HepG2 (cell line): Measurements from ENCODE around the gene CBX5. TPM values are rescaled to one million over a fixed set of nuclear protein-coding genes. Genes with fewer than 3 reads are reported as not detected.

Source experiments
- ATAC-seq: fragments of 200-7000 bp; cut with Tn5 transposase; 3 replicates; pipeline ENCODE4 v1.9.1; 2020; ENCODE audit warnings: mild to moderate bottlenecking, moderate library complexity
- BruUV-seq: library from RNA; stranded (reverse); fragments of 400-500 nt; replicated peaks from 2 replicates; lab custom pipeline; 2021; lab: Mats Ljungman, UMichigan
- CTCF ChIA-PET: fragments of 300-600 bp; formaldehyde crosslinking; extraction: SDS; loops from one replicate; lab custom pipeline; 2021; ENCODE audit warnings: low total read pairs, inconsistent platforms, low intra/inter-chr PET ratio; lab: Yijun Ruan, JAX
- POLR2A ChIA-PET: fragments of 350-600 bp; sonication (Branson Sonifier 250); formaldehyde crosslinking; loops from one replicate; lab custom pipeline; 2020; ENCODE audit warnings: antibody characterized with exemption, inconsistent platforms; lab: Yijun Ruan, JAX
- DNase-seq: peaks from one replicate; pipeline ENCODE4 v3.0.0-alpha.2; 2015; ENCODE audit warnings: low spot score
- FAIRE-seq: peaks from 3 replicates; lab custom pipeline; 2011; peaks lifted over from hg19 to GRCh38; lab: Jason Lieb, UNC
- H2AFZ ChIP-seq: one replicate; pipeline ENCODE4 v1.6.1; 2011; ENCODE audit warnings: low read length, inconsistent platforms
- H3K27ac ChIP-seq: fragments of 300-600 bp; 3 replicates; pipeline ENCODE4 v1.8.0; 2011; ENCODE audit warnings: mixed run types, mild to moderate bottlenecking, mixed read lengths, low read length, inconsistent platforms; ENCODE audit not compliant: insufficient read depth; ENCODE audit errors: extremely low read length
- H3K27me3 ChIP-seq, 2 experiments: fragments of 200-600 bp in 1 of 2; 2 replicates in 1 of 2; 3 replicates in 1 of 2; pipeline versions ENCODE4 v1.6.0 to v1.8.0; 2011; ENCODE audit warnings: low read length in 2 of 2, mild to moderate bottlenecking in 2 of 2, moderate library complexity in 2 of 2, inconsistent platforms in 1 of 2; ENCODE audit not compliant: insufficient read depth in 2 of 2, control insufficient read depth in 1 of 2
- H3K36me3 ChIP-seq, 2 experiments: fragments of 200-600 bp in 1 of 2; replicated peaks in 1 of 2; 2 replicates in 1 of 2; 3 replicates in 1 of 2; pipeline versions ENCODE4 v1.5.1 to v1.8.0; 2011; ENCODE audit warnings: low read length in 2 of 2, inconsistent platforms in 1 of 2; ENCODE audit not compliant: insufficient read depth in 2 of 2, control insufficient read depth in 1 of 2
- H3K4me1 ChIP-seq: 2 replicates; pipeline ENCODE4 v1.5.1; 2012; ENCODE audit warnings: low read length, inconsistent platforms; ENCODE audit not compliant: insufficient read depth
- H3K4me2 ChIP-seq: 2 replicates; pipeline ENCODE4 v1.6.0; 2011; ENCODE audit warnings: low read depth, low read length, inconsistent platforms
- H3K4me3 ChIP-seq, 3 experiments: fragments of 200-600 bp in 1 of 3; sonication (generic), shearing (Covaris generic) in 1 of 3; replicated peaks in 1 of 3; 2 replicates each; pipeline ENCODE4 v1.5.1; 2011 to 2016; ENCODE audit warnings: low read length in 3 of 3, inconsistent platforms in 2 of 3, low read depth in 2 of 3, mild to moderate bottlenecking in 2 of 3, control low read depth in 1 of 3, mixed read lengths in 1 of 3; ENCODE audit not compliant: insufficient read depth in 1 of 3
- H3K79me2 ChIP-seq: one replicate; pipeline ENCODE4 v1.6.1; 2011; ENCODE audit warnings: low read length, inconsistent platforms; ENCODE audit not compliant: insufficient read depth
- H3K9ac ChIP-seq: 2 replicates; pipeline ENCODE4 v1.6.0; 2011; ENCODE audit warnings: mild to moderate bottlenecking, low read depth, low read length, inconsistent platforms; ENCODE audit not compliant: insufficient read depth
- H3K9me3 ChIP-seq: 2 replicates; pipeline ENCODE4 v1.5.1; 2012; ENCODE audit warnings: mild to moderate bottlenecking, low read length
- H4K20me1 ChIP-seq: 2 replicates; pipeline ENCODE4 v1.6.0; 2011; ENCODE audit warnings: inconsistent platforms, mild to moderate bottlenecking, low read length, moderate library complexity; ENCODE audit not compliant: insufficient read depth
- HMGXB4 ChIP-seq, 2 experiments: sonication (generic) in 1 of 2; formaldehyde crosslinking in 1 of 2; IDR thresholded peaks; 2 replicates each; pipeline versions ENCODE4 v1.4.0 to v1.6.1; 2018 to 2020; ENCODE audit warnings: missing genetic modification reagents in 2 of 2, borderline replicate concordance in 1 of 2, low read depth in 1 of 2, mild to moderate bottlenecking in 1 of 2, missing biosample characterization in 1 of 2
- KLF13 ChIP-seq: sonication (generic); formaldehyde crosslinking; IDR thresholded peaks from 2 replicates; pipeline ENCODE4 v1.4.0; 2020; ENCODE audit warnings: mild to moderate bottlenecking, missing genetic modification reagents
- MAFG ChIP-seq: sonication (generic); formaldehyde crosslinking; IDR thresholded peaks from 2 replicates; pipeline ENCODE4 v1.5.1; 2020; ENCODE audit warnings: mild to moderate bottlenecking, missing genetic modification reagents
- MAZ ChIP-seq, 2 experiments: sonication (generic) in 1 of 2; formaldehyde crosslinking in 1 of 2; IDR thresholded peaks; 2 replicates each; pipeline versions ENCODE4 v1.5.0 to v1.6.1; 2012 to 2020; ENCODE audit warnings: low read depth in 2 of 2, mild to moderate bottlenecking in 2 of 2, borderline replicate concordance in 1 of 2, improper control_type of control experiment in 1 of 2, low read length in 1 of 2, missing genetic modification reagents in 1 of 2, moderate library complexity in 1 of 2
- PAXIP1 ChIP-seq: sonication (generic); formaldehyde crosslinking; conservative IDR thresholded peaks from 2 replicates; pipeline ENCODE4 v1.4.0; 2020; ENCODE audit warnings: mild to moderate bottlenecking, missing genetic modification reagents, moderate library complexity
- TFDP2 ChIP-seq: sonication (generic); formaldehyde crosslinking; IDR thresholded peaks from 2 replicates; pipeline ENCODE4 v1.4.0; 2020; ENCODE audit warnings: missing genetic modification reagents
- ZMYM4 ChIP-seq: sonication (generic); formaldehyde crosslinking; IDR thresholded peaks from 2 replicates; pipeline ENCODE4 v1.8.1; 2023; ENCODE audit warnings: mild to moderate bottlenecking, missing genetic modification reagents
- ZNF230 ChIP-seq: sonication (generic); formaldehyde crosslinking; IDR thresholded peaks from 2 replicates; pipeline ENCODE4 v1.4.0; 2020; ENCODE audit warnings: mild to moderate bottlenecking, missing genetic modification reagents
- ZNF362 ChIP-seq: sonication (generic); formaldehyde crosslinking; IDR thresholded peaks from 2 replicates; pipeline ENCODE4 v1.4.0; 2020; ENCODE audit warnings: missing genetic modification reagents, mild to moderate bottlenecking, borderline replicate concordance
- WGBS: methylation state at CpG from one replicate; pipeline ENCODE4 v1.1.6; 2017; ENCODE audit warnings: low lambda C conversion rate; 5-methylcytosine and 5-hydroxymethylcytosine counted together
- in situ Hi-C: cut with HindIII; loops from 2 replicates; pipeline ENCODE4 v1.10.0; 2017; ENCODE audit warnings: low pct_unique_long_range_greater_than_20kb; ENCODE audit not compliant: extremely low pct_ligation_motif_present
- intact Hi-C: fragments of 100-400 bp; cut with micrococcal nuclease; formaldehyde crosslinking; loops from one replicate; pipeline ENCODE4 v1.10.0; 2022; ENCODE audit not compliant: unreplicated experiment
- polyA plus RNA-seq, 8 experiments: library from polyadenylated mRNA; depleted of rRNA in 3 of 8; stranded (reverse) in 7 of 8; unstranded in 1 of 8; fragments of >200 nt; fragmentation: Illumina TruSeq in 4 of 8; extraction: Trizol in 4 of 8; gene quantifications; 2 replicates each; pipeline versions ENCODE4 v1.2.1 to v1.2.3, GENCODE V29; 2011 to 2016; ENCODE audit warnings: low read depth in 4 of 8, missing spikeins in 1 of 8, mixed read lengths in 1 of 8; ENCODE audit not compliant: insufficient read depth in 1 of 8
- total RNA-seq, 5 experiments: library from RNA; depleted of rRNA; stranded (reverse); fragments of >200 nt; fragmentation: Illumina TruSeq; extraction: Trizol; gene quantifications; 2 replicates each; pipeline ENCODE4 v1.2.3, GENCODE V29; 2016; ENCODE audit warnings: low read depth in 1 of 5

CBX5 gene
- total and polyA plus RNA-seq, 2 of the 13 experiments (the other 11 are each of a cell fraction or from before 2014, with no cell fraction given) = 16.0 to 22.2 TPM

GRCh38 chr12:54217774-54218241, 62.1 kb downstream of the CBX5 start (continued):
- TF ChIP-seq PAXIP1 (no peak), KLF13 (CRISPR knock-in tag) (no peak), TFDP2 (no peak), MAFG (CRISPR knock-in tag) (no peak)

- H3K9ac ChIP-seq = no peak overlapping the region
- TF ChIP-seq TFDP2 (peak; percentile 89), HMGXB4 (CRISPR knock-in tag; IDR thresholded peaks at IDR 0.05; ENCODE audit: borderline replicate concordance in 1 of 2, low read depth in 1 of 2) (peak; percentile 26 to 52; a peak in 2 of 4 replicates), ZNF362 (CRISPR knock-in tag) (peak; percentile 97), ZNF230 (CRISPR knock-in tag) (no peak), MAZ (IDR thresholded peaks at IDR 0.05; ENCODE audit: borderline replicate concordance, low read depth, low read length) (no peak), MAZ (CRISPR knock-in tag; IDR thresholded peaks at IDR 0.05; ENCODE audit: low read depth) (no peak), ZMYM4 (0 out of 2 replicates have a peak, but pooled peaks have one; percentile 33)
Measured at GRCh38 chr12:54216797-54217661, 62.9 kb downstream of the CBX5 start.

More at GRCh38 chr12:54216797-54217661, 62.9 kb downstream of the CBX5 start:
- in situ Hi-C loops (loop anchor here (5.0 to 10.0 kb wide), 2 partner anchors 145 to 462 kb away; partner anchors contain the start of genes CISTR and GPR84), intact Hi-C loops (no loop called here)
- Histone ChIP-seq H3K4me2 (peak overlapping the region; percentile 61), H2AFZ (no peak overlapping the region), H3K4me1 (peaks cover 35% of the 10 kb centered on the region), H3K27me3 (peaks cover 1 to 28% of the 10 kb centered on the region in 2 experiments; a peak in 4 of 5 replicates), H3K79me2 (no peaks in the 10 kb centered on the region), H4K20me1 (no peaks in the 10 kb centered on the region), H3K36me3 (no peaks in the 10 kb centered on the region), H3K4me3 (peak overlapping the region in 1 of 3 experiments; percentile 40; a peak in 2 of 6 replicates), H3K27ac (no peak overlapping the region), H3K9me3 (no peaks in the 10 kb centered on the region)
- ChIA-PET POLR2A (no interaction called here), CTCF (interaction anchor here (0.6 to 1.6 kb wide), 6 partner anchors 10 to 233 kb away, joined by 3 to 7 read pairs (median 3); partner anchors contain the start of gene HOXC5)
- no TSS peak for BruUV-seq
- 6% methylated on average over 32 of the region's 34 CpGs for WGBS
- DNase-seq (peak; percentile 79), ATAC-seq (peak; percentile 54), FAIRE-seq (peak; percentile 54)
